Keratinocyte (primary cell): Measurements from ENCODE around the gene ATP1B2. TPM values are rescaled to one million over a fixed set of nuclear protein-coding genes. Genes with fewer than 3 reads are reported as not detected.

Source experiments
- DNase-seq: peaks from one replicate; pipeline ENCODE4 v3.0.0-alpha.2; 2011; ENCODE audit warnings: low read depth, missing footprints, low spot score
- FAIRE-seq: peaks from 2 replicates; lab custom pipeline; 2011; peaks lifted over from hg19 to GRCh38; lab: Jason Lieb, UNC
- H2AFZ ChIP-seq: 2 replicates; pipeline ENCODE4 v1.6.0; 2012; ENCODE audit warnings: low read length, control low read depth, inconsistent platforms; ENCODE audit not compliant: control insufficient read depth
- H3K27ac ChIP-seq: 2 replicates; pipeline ENCODE4 v1.5.1; 2011; ENCODE audit warnings: low read length; ENCODE audit not compliant: control insufficient read depth, insufficient read depth
- H3K27me3 ChIP-seq: 3 replicates; pipeline ENCODE4 v1.6.0; 2011; ENCODE audit warnings: low read length; ENCODE audit not compliant: control insufficient read depth, insufficient read depth; ENCODE audit errors: extremely low read depth
- H3K36me3 ChIP-seq, 2 experiments: 2 replicates in 1 of 2; 3 replicates in 1 of 2; pipeline ENCODE4 v1.5.1; 2011; ENCODE audit warnings: low read length in 2 of 2, mild to moderate bottlenecking in 1 of 2; ENCODE audit not compliant: control insufficient read depth in 2 of 2, insufficient read depth in 2 of 2; ENCODE audit errors: extremely low read depth in 1 of 2
- H3K4me1 ChIP-seq: 3 replicates; pipeline ENCODE4 v1.5.1; 2011; ENCODE audit warnings: low read length; ENCODE audit not compliant: control insufficient read depth, insufficient read depth; ENCODE audit errors: extremely low read depth
- H3K4me2 ChIP-seq: 3 replicates; pipeline ENCODE4 v1.6.0; 2011; ENCODE audit warnings: low read depth, low read length; ENCODE audit not compliant: control insufficient read depth, insufficient read depth; ENCODE audit errors: extremely low read depth
- H3K4me3 ChIP-seq, 3 experiments: fragments of 200-600 bp in 1 of 3; sonication (generic) in 1 of 3; 2 replicates in 2 of 3; 3 replicates in 1 of 3; pipeline ENCODE4 v1.5.1; 2011 to 2016; ENCODE audit warnings: low read length in 3 of 3, mild to moderate bottlenecking in 3 of 3, control low read depth in 2 of 3, inconsistent platforms in 1 of 3, low read depth in 1 of 3, mixed read lengths in 1 of 3, mixed run types in 1 of 3, moderate library complexity in 1 of 3; ENCODE audit not compliant: control insufficient read depth in 2 of 3, insufficient read depth in 2 of 3; ENCODE audit errors: extremely low read depth in 1 of 3
- H3K79me2 ChIP-seq: 2 replicates; pipeline ENCODE4 v1.6.0; 2012; ENCODE audit warnings: low read length; ENCODE audit not compliant: control insufficient read depth, insufficient read depth
- H3K9ac ChIP-seq: 3 replicates; pipeline ENCODE4 v1.6.0; 2011; ENCODE audit warnings: low read length; ENCODE audit not compliant: control insufficient read depth, insufficient read depth; ENCODE audit errors: extremely low read depth
- H3K9me1 ChIP-seq: 3 replicates; pipeline ENCODE4 v1.6.0; 2011; ENCODE audit warnings: low read length; ENCODE audit not compliant: control insufficient read depth, insufficient read depth; ENCODE audit errors: extremely low read depth
- H3K9me3 ChIP-seq: 2 replicates; pipeline ENCODE4 v1.5.1; 2012; ENCODE audit warnings: low read depth, low read length; ENCODE audit not compliant: control insufficient read depth
- H4K20me1 ChIP-seq: 3 replicates; pipeline ENCODE4 v1.6.0; 2011; ENCODE audit warnings: low read length; ENCODE audit not compliant: control insufficient read depth, insufficient read depth; ENCODE audit errors: extremely low read depth
- EZH2 ChIP-seq: IDR thresholded peaks from one replicate; pipeline ENCODE4 v1.6.1; 2012; ENCODE audit warnings: inconsistent platforms, mild to moderate bottlenecking, low read length, moderate library complexity
- dilution Hi-C: fragments of 300-500 bp; cut with MboI; formaldehyde crosslinking; loops from one replicate; pipeline ENCODE4 v1.7.0; 2020; ENCODE audit warnings: low sequenced_read_pairs; ENCODE audit not compliant: extremely low pct_ligation_motif_present
- polyA plus RNA-seq, 5 experiments: library from polyadenylated mRNA; depleted of rRNA in 3 of 5; stranded (reverse) in 3 of 5; stranded (forward) in 1 of 5; unstranded in 1 of 5; fragments of >200 nt; gene quantifications; 1 replicate in 1 of 5; 2 replicates in 3 of 5; 3 replicates in 1 of 5; pipeline versions ENCODE4 v1.2.1 to v1.2.3, GENCODE V29; 2011 to 2012; ENCODE audit warnings: missing spikeins in 2 of 5, low read depth in 1 of 5, low replicate concordance in 1 of 5
- TF ChIP-seq, protein P1 (sequence below), 3 experiments: IDR thresholded peaks in 1 of 3; conservative IDR thresholded peaks in 1 of 3; optimal IDR thresholded peaks in 1 of 3; 2 replicates in 2 of 3; 3 replicates in 1 of 3; pipeline versions ENCODE3 to v1.5.1; 2011; ENCODE audit warnings: low read length in 3 of 3, mild to moderate bottlenecking in 3 of 3, moderate library complexity in 2 of 3, control low read depth in 1 of 3, inconsistent platforms in 1 of 3; ENCODE audit not compliant: insufficient read depth in 2 of 3; ENCODE audit errors: extremely low read depth in 1 of 3

The ATP1B2 gene
- polyA plus RNA-seq, 1 donor (not counting 4 experiments of a cell fraction or from before 2014, with no cell fraction given) = not detected

DNA sequence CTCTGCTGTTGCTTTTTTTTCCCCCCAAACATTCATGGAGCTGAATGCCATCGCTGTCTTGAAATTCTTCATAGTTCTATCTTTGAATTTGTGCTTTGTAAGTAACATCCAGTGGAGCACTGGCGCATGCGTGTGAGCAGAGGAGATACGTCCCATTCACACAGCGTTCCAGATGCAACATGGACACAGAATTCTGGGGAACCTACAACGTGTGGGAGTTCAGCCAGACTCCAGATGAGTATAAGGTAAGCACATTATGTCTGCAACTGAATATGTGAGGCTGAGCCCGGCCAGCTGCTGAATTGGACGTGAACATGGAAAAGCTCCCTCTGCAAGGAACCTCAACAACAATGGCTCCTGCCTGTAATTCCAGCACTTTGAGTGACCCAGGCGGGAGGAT lies 4.3 kb upstream of the ATP1B2 start:
- H2AFZ ChIP-seq = no peak overlapping the region
- TF ChIP-seq, protein P1, sequence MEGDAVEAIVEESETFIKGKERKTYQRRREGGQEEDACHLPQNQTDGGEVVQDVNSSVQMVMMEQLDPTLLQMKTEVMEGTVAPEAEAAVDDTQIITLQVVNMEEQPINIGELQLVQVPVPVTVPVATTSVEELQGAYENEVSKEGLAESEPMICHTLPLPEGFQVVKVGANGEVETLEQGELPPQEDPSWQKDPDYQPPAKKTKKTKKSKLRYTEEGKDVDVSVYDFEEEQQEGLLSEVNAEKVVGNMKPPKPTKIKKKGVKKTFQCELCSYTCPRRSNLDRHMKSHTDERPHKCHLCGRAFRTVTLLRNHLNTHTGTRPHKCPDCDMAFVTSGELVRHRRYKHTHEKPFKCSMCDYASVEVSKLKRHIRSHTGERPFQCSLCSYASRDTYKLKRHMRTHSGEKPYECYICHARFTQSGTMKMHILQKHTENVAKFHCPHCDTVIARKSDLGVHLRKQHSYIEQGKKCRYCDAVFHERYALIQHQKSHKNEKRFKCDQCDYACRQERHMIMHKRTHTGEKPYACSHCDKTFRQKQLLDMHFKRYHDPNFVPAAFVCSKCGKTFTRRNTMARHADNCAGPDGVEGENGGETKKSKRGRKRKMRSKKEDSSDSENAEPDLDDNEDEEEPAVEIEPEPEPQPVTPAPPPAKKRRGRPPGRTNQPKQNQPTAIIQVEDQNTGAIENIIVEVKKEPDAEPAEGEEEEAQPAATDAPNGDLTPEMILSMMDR (optimal IDR thresholded peaks at IDR 0.05 in 1 of 3, IDR thresholded peaks at IDR 0.05 in 1 of 3, conservative IDR thresholded peaks at IDR 0.05 in 1 of 3; ENCODE audit: extremely low read depth in 1 of 3, insufficient read depth in 2 of 3, low read length in 3 of 3) = no peak
- no peak for TF ChIP-seq EZH2
- no peak overlapping the region for H3K4me2 ChIP-seq
- no peaks in the 10 kb centered on the region for H3K79me2 ChIP-seq
- H3K27me3 ChIP-seq = peaks cover 17% of the 10 kb centered on the region
- no peaks in the 10 kb centered on the region for H3K36me3 ChIP-seq
- no peaks in the 10 kb centered on the region for H4K20me1 ChIP-seq
- H3K9me3 ChIP-seq = no peaks in the 10 kb centered on the region
- no peak overlapping the region for H3K27ac ChIP-seq
- no peak overlapping the region for H3K9ac ChIP-seq
- no peak overlapping the region for H3K4me3 ChIP-seq
- H3K9me1 ChIP-seq = no peaks in the 10 kb centered on the region
- dilution Hi-C loops = no loop called here
- FAIRE-seq (no peak), DNase-seq (no peak)
- peaks cover 4% of the 10 kb centered on the region for H3K4me1 ChIP-seq

DNA sequence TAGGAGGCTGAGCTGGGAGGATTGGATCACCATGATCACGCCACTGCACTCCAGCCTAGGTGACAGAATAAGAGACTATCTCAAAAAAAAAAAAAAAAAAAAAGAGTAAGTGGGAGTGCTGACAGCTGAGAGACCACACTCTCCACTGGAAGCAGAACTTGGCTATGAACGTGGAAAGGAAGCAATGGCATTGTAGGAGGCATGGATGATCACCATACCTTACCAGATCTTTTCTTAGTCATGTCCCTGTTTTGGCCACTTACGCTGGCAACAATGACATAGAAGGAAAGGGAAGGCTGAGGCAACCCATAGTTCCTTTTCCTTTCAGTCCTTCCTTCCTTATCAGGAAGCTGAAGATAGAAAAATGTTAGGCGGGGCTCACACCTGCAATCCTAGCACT lies 3.7 kb upstream of the ATP1B2 start:
- dilution Hi-C loops = no loop called here
- peaks cover 4% of the 10 kb centered on the region for H3K4me1 ChIP-seq
- DNase-seq (no peak), FAIRE-seq (no peak)
- H3K4me2 ChIP-seq = no peak overlapping the region
- no peak overlapping the region for H2AFZ ChIP-seq
- no peaks in the 10 kb centered on the region for H3K9me3 ChIP-seq
- no peaks in the 10 kb centered on the region for H3K9me1 ChIP-seq
- H3K36me3 ChIP-seq = no peaks in the 10 kb centered on the region
- H3K27ac ChIP-seq = no peak overlapping the region
- no peaks in the 10 kb centered on the region for H3K79me2 ChIP-seq
- no peak overlapping the region for H3K4me3 ChIP-seq
- H3K27me3 ChIP-seq = peaks cover 22% of the 10 kb centered on the region
- TF ChIP-seq EZH2 = no peak
- TF ChIP-seq, protein P1 (optimal IDR thresholded peaks at IDR 0.05 in 1 of 3, IDR thresholded peaks at IDR 0.05 in 1 of 3, conservative IDR thresholded peaks at IDR 0.05 in 1 of 3; ENCODE audit: extremely low read depth in 1 of 3, insufficient read depth in 2 of 3, low read length in 3 of 3) = no peak
- no peak overlapping the region for H3K9ac ChIP-seq
- no peaks in the 10 kb centered on the region for H4K20me1 ChIP-seq
